ENCODE measurements around the gene FKBP10.
A peak's percentile ranks its signal among the peaks of the same experiment; 100 is the strongest.

FKBP10 gene

GRCh38 chr17:41784207-41784744 is 28.5 kb upstream of the FKBP10 start:
- DNase-seq (ENCODE audit: low read depth in 2 of 2): no peak

- no peak for DNase-seq (ENCODE audit: low read depth in 2 of 2)
Observed at GRCh38 chr17:41785091-41785858, 27.5 kb upstream of the FKBP10 start.

DNA sequence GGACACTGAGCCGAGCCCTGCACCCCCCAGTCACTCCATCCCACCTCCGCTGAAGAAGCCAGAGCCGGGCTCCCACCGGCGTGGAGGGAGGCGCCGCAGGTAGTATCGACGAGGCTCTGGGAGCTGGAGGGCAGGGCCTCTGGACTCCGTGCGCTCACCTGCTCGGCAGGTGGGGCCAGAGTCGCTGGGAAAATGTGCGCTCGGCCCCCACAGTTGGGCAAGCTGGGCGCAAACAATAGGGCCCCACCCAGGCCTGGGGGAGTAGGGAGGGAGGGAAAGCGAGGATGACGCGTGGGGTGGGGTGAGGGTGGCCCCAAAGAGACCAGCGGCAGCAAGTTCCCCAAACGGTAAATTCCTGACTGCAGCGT is 27.0 kb upstream of the FKBP10 start:
- DNase-seq (ENCODE audit: low read depth in 2 of 2): no peak

- peak; percentile 69 to 72 for DNase-seq (ENCODE audit: low read depth in 2 of 2)
Observed at GRCh38 chr17:41786227-41787020, 26.4 kb upstream of the FKBP10 start, which contains the start of gene JUP. JUP (minus strand) TSS chr17:41786711; CDS start chr17:41771854, 14,857 bp downstream.

DNA sequence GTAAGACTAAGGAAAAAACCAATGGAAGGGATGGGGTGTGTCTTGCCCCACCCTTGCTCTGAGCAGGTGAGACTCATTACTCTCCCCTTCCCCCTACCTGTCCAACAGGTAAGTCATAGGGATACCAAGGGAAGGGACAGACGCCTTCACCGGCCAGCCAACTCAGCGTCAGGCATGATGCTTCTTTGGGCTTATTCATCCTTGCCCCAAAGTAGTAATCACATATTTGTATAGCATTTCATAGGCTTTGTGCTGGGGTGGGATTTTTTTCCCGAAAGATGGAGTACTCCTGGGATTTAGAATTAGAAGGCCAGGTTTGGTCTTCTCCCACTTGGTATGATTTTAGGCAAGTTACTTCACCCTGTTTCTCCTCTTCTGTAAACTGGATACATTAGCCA is 25.8 kb upstream of the FKBP10 start:
- DNase-seq (ENCODE audit: low read depth in 2 of 2): no peak

- no peak for DNase-seq (ENCODE audit: low read depth in 2 of 2)
Observed at GRCh38 chr17:41792845-41793783, 19.7 kb upstream of the FKBP10 start.

GRCh38 chr17:41793784-41794539 is 18.8 kb upstream of the FKBP10 start:
- no peak for DNase-seq (ENCODE audit: low read depth in 2 of 2)

DNA sequence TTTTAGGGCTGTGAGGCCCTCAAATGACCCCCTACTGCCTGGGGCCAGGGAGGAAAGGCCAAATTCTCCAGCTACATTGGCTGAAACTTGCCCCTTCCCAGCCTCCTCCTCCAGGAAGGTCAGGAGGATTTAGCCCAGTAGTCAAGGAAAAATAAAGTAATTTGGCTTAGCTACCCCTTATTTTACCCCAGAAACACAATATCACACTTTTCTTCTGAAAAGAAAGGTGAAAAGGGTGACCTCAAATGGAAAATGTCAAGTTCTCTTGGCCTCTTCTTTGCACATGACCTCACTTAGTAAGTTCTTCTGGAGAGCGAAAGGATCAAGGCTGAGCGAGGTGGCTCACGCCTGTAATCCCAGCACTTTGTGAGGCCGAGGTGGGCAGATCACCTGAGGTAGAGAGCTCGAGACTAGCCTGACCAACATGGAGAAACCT is 18.2 kb upstream of the FKBP10 start:
- no peak for DNase-seq (ENCODE audit: low read depth in 2 of 2)

- DNase-seq (ENCODE audit: low read depth in 2 of 2): no peak
Observed at GRCh38 chr17:41796121-41796895, 16.5 kb upstream of the FKBP10 start.

GRCh38 chr17:41797377-41797776 is 15.4 kb upstream of the FKBP10 start:
- no peak for DNase-seq (ENCODE audit: low read depth in 2 of 2)

- DNase-seq (ENCODE audit: low read depth in 2 of 2): no peak
Observed at GRCh38 chr17:41799366-41799765, 13.4 kb upstream of the FKBP10 start.

DNA sequence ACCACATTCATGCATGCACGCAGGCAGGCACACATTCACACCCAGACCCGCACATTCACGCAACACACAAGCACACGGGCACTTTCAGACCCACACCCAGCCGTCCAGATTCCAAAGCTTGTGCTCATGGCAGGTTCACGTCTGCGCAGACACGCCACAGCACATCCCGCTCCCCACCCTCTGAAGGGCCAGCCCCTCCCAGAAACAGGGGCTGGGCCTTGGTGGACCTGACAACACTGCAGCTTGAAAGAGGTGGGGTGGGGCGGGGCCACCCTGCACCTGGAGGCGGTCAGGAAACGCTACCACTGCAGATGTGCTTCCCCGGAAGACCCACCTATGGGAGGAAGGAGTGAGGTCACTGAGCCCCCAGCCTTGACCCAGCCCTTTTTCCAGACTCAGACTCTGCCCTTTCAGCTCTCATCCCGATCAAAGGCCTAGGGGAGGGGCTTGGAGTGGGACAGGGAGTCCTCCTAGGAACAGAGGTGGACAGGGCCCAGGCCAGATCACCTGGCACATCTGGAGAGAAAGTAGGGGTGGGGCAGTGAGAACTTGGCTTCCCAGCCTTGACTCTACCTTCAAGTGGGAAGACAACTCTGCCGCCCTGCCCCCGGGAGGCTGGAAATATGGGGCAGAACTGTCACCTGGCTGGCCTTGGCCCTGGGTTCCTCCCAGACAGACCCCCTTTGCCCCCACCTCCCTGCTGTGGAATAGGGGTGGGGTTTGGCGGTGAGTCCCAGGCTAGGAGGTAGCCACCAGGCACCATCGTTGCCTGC is 12.0 kb upstream of the FKBP10 start:
- DNase-seq (ENCODE audit: low read depth in 2 of 2): no peak

DNA sequence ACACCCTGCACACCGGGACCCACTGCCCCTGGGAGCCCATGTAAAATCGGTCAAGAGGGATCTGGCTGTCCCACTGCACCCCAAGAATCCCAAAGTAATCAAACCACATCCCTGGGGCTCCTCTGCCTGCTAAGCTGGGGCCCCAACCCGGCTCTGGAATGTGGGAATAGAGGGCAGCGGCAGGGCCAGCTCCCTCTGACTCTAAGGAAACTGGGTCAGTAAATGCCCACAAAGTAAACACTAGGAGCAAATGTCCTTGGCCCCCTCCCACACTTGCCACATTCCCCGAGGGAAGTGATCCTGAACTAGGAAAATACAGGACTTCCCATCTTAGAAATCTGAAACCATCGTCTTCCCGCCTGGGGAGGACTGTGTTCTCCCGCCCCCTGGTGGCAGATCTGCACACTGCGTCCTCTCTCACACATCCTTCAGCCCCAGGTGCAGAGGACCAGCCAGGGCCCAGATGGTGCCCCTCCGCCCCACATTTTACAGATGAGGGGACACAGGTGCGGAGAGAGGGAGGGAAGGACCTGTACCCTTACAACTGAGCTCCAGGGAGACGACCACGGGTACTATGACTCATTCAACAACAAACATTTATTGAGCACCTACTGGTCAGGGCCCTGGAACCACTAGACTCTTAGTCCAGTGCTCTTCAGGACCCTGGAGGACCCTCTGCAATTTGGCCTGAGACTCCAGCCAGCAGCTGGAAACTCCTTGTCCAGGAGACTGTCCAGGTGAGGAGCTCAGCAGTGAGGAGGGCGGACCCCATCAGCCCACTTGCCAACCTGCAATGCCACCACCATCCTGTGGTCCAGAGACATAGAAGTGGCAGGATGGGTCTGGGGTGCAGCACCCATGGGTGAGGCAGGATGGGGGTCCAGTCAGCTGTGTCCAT is 11.2 kb upstream of the FKBP10 start:
- peak; percentile 53 to 56 for DNase-seq (ENCODE audit: low read depth in 2 of 2)

DNA sequence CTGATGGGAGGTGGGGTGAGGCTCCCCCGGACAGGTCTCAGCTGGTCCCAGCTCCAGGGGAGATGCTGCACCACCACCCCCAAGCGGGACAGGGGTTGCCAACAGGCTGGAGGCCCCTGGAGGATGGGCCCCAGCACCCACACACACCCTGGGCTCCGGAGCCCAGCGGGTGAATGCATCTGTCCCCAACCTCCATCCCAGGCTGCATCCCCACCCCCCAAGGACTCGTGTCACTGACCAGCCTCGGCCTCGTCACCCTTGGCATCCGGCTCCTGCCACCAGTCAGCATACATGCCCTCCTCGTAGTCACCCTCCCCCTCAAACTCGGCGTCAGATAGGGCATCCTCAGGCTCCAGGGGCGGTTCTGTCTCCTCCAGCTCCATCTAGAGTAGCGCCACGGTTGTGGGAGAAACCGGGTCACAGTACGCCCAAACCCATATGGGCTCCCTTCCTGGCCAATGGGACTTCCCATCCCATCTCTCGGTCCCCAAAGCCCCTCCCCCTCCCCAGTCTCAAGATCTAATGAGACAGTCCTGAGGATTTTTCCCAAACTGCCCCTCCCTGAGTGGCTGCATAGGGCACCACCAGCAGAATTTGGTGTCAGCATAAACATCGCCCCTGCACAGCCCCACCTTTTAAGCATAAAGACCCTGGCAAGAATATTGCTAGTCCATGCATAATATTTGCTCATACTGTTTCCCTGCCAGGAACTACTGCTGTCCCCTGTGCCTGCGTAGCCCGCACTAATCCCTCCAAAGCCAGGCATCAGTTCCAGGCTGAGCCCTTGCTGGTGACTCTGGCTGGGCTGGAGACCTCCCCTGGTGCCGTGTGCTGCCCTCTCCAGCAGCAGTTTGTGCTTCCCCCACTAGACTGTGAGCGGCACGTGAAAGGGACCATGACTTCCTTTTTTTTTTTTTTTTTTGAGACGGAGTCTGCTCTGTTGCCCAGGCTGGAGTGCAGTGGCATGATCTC is 9.5 kb upstream of the FKBP10 start:
- no peak for DNase-seq (ENCODE audit: low read depth in 2 of 2)

- no peak for DNase-seq (ENCODE audit: low read depth in 2 of 2)
Observed at GRCh38 chr17:41806685-41807445, 5.9 kb upstream of the FKBP10 start.
